HG02870 (cell line): ENCODE data around the gene PDK2.

Source experiments
- ATAC-seq: cut with Tn5 transposase; IDR thresholded peaks from one replicate; pipeline ENCODE4 v1.9.1; 2021; ENCODE audit warnings: mild to moderate bottlenecking, moderate library complexity; ENCODE audit not compliant: unreplicated experiment

PDK2 gene

GRCh38 chr17:50114849-50115357 is 19.8 kb downstream of the PDK2 start:
- no peak for ATAC-seq

- no peak for ATAC-seq
Measured at GRCh38 chr17:50115756-50116155, 20.6 kb downstream of the PDK2 start.

GRCh38 chr17:50117202-50118051 is 22.3 kb downstream of the PDK2 start:
- ATAC-seq: no peak

- no peak for ATAC-seq
Measured at GRCh38 chr17:50118076-50118827, 23.1 kb downstream of the PDK2 start.

GRCh38 chr17:50118828-50119218 is 23.7 kb downstream of the PDK2 start:
- no peak for ATAC-seq

GRCh38 chr17:50120475-50121253 is 25.5 kb downstream of the PDK2 start:
- no peak for ATAC-seq

GRCh38 chr17:50122945-50123344 is 27.8 kb downstream of the PDK2 start:
- ATAC-seq: no peak

GRCh38 chr17:50123649-50124349 is 28.6 kb downstream of the PDK2 start:
- no peak for ATAC-seq

GRCh38 chr17:50125420-50125997 is 30.4 kb downstream of the PDK2 start:
- no peak for ATAC-seq

- ATAC-seq: no peak
Measured at GRCh38 chr17:50127697-50128361, 32.7 kb downstream of the PDK2 start.

GRCh38 chr17:50128441-50129352 is 33.5 kb downstream of the PDK2 start:
- no peak for ATAC-seq

- ATAC-seq: no peak
Measured at GRCh38 chr17:50129353-50129727, 34.2 kb downstream of the PDK2 start.

- ATAC-seq: no peak
Measured at GRCh38 chr17:50129728-50130558, 34.8 kb downstream of the PDK2 start, which contains the start of gene SAMD14. SAMD14 (minus strand) TSS chr17:50130160; CDS start chr17:50124959, 5,201 bp downstream.

- no peak for ATAC-seq
Measured at GRCh38 chr17:50130559-50131305, 35.6 kb downstream of the PDK2 start.

GRCh38 chr17:50132104-50132794 is 37.1 kb downstream of the PDK2 start:
- ATAC-seq: no peak

GRCh38 chr17:50133028-50133768 is 38.0 kb downstream of the PDK2 start:
- ATAC-seq: no peak
